ENCODE measurements around the gene PTPRK. TPM values are rescaled to one million over a fixed set of nuclear protein-coding genes. Genes with fewer than 3 reads are reported as not detected.

PTPRK gene
- total RNA-seq, 4 donors from 2014 or later, result 40.1 to 82.0 (median 57.6) TPM

DNA sequence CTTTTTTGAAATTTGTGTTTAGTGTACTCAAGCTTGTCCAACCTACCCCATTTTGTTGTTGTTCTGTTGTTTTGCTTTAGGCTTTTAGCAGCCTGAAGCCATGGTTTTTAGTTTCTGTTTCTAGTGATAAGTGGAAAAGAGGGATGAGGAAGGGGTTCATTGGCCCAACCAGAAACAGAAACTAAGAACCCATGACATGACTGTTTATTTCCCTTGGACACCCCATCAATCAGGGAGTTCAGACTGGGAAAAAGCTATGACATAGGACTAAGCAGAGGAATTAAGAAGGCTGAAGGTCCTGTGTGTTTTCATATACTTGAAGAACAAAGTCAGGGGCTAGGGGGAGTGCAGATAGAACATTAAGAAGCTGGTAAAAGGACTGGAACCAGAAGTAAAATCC is 425.0 kb downstream of the PTPRK start:
- no peak for DNase-seq (ENCODE audit: low spot score in 2 of 2)
- H3K4me3 ChIP-seq, result no peak overlapping the region
- H3K9me3 ChIP-seq, result no peaks in the 10 kb centered on the region
- no peak overlapping the region for H3K27ac ChIP-seq
- H3K36me3 ChIP-seq, result no peaks in the 10 kb centered on the region
- H3K4me1 ChIP-seq, result peaks cover 3% of the 10 kb centered on the region
- H3K27me3 ChIP-seq, result no peaks in the 10 kb centered on the region
- TF ChIP-seq POLR2A (IDR thresholded peaks at IDR 0.05) (no peak), EP300 (IDR thresholded peaks at IDR 0.05) (no peak), CTCF (IDR thresholded peaks at IDR 0.05) (no peak), POLR2AphosphoS5 (IDR thresholded peaks at IDR 0.05) (no peak)

GRCh38 chr6:128079021-128079420 is 441.4 kb downstream of the PTPRK start:
- DNase-seq (ENCODE audit: low spot score in 2 of 2), result no peak
- Histone ChIP-seq H3K9me3 (no peaks in the 10 kb centered on the region), H3K4me3 (no peak overlapping the region), H3K27me3 (no peaks in the 10 kb centered on the region), H3K4me1 (no peaks in the 10 kb centered on the region), H3K27ac (no peak overlapping the region), H3K36me3 (peaks cover 12% of the 10 kb centered on the region)
- no peak for TF ChIP-seq EP300 (IDR thresholded peaks at IDR 0.05)
- no peak for TF ChIP-seq POLR2AphosphoS5 (IDR thresholded peaks at IDR 0.05)
- TF ChIP-seq POLR2A (IDR thresholded peaks at IDR 0.05), result no peak
- no peak for TF ChIP-seq CTCF (IDR thresholded peaks at IDR 0.05)
- WGBS, result 88% methylated on average over 4 of the region's 4 CpGs

DNA sequence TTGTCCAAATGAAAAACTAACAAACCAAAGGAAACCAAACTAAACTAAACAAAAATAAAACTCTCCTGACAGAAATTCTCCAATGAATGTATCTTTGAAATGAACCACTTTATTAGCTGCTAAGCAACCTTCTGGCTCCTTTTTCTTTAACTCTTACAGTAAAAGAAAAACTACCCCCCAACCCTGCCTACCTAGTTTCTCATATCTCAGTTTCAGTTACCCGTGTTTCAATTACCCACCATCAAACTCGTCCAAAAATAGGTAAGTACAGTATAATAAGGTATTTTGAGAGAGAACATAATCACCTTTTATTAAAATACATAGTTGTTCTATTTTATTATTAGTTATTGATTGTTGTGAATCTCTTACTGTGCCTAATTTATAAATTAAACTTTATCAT is 442.1 kb downstream of the PTPRK start:
- Histone ChIP-seq H3K9me3 (no peaks in the 10 kb centered on the region), H3K36me3 (peaks cover 12% of the 10 kb centered on the region), H3K4me3 (no peak overlapping the region), H3K27me3 (no peaks in the 10 kb centered on the region), H3K27ac (no peak overlapping the region), H3K4me1 (no peaks in the 10 kb centered on the region)
- 92% methylated on average over 2 of the region's 2 CpGs for WGBS
- no peak for DNase-seq (ENCODE audit: low spot score in 2 of 2)
- TF ChIP-seq POLR2AphosphoS5 (IDR thresholded peaks at IDR 0.05) (no peak), POLR2A (IDR thresholded peaks at IDR 0.05) (no peak), CTCF (IDR thresholded peaks at IDR 0.05) (no peak), EP300 (IDR thresholded peaks at IDR 0.05) (no peak)

DNA sequence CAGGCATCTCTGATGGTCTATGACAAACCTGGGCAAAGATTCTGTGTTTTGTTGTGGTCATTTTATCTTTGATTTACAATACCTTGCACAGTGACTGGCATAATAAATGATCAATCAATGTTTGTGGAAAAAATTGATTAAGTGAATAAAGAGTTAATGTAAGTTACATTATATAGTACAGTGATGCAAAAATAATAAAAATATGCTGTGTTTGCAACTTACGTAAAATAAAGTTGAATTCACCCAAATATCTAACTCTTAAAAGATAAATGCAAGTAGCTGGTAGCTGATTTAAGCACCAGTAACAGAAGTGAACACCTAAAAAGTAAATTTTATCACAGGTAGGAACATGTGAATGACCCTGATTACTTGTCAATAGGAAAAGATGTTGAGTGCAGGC is 443.6 kb downstream of the PTPRK start:
- H3K4me3 ChIP-seq, result no peak overlapping the region
- H3K36me3 ChIP-seq, result peaks cover 8% of the 10 kb centered on the region
- no peaks in the 10 kb centered on the region for H3K9me3 ChIP-seq
- no peak for DNase-seq (ENCODE audit: low spot score in 2 of 2)
- H3K4me1 ChIP-seq, result no peaks in the 10 kb centered on the region
- TF ChIP-seq EP300 (IDR thresholded peaks at IDR 0.05) (no peak), POLR2A (IDR thresholded peaks at IDR 0.05) (no peak), POLR2AphosphoS5 (IDR thresholded peaks at IDR 0.05) (no peak), CTCF (IDR thresholded peaks at IDR 0.05) (no peak)
- no peak overlapping the region for H3K27ac ChIP-seq
- H3K27me3 ChIP-seq, result no peaks in the 10 kb centered on the region
- WGBS, result 96% methylated on average over 1 of the region's 1 CpG

DNA sequence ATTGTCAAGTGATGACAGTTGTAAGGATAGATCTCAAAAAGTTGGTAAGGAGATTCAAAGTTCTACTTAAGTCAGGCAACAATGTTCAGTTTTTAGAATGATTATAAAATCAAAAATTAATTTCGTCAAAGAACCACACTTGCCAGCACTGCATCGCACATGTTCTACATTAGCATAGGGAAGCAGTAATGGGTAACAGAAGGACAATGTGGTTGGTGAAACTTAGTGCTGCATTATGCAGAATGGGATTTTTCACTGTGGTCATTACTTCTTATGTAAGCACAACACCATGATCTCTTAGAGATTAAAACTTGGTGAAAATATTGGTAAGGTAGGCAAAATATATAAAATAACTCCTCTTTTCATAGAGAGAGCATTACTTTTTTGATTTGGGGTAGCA is 445.8 kb downstream of the PTPRK start:
- Histone ChIP-seq H3K4me1 (no peaks in the 10 kb centered on the region), H3K27ac (no peak overlapping the region), H3K4me3 (no peak overlapping the region), H3K27me3 (no peaks in the 10 kb centered on the region), H3K9me3 (no peaks in the 10 kb centered on the region), H3K36me3 (peaks cover 8% of the 10 kb centered on the region)
- WGBS, result 69% methylated on average over 2 of the region's 2 CpGs
- no peak for DNase-seq (ENCODE audit: low spot score in 2 of 2)
- TF ChIP-seq POLR2AphosphoS5 (IDR thresholded peaks at IDR 0.05), result no peak
- TF ChIP-seq EP300 (IDR thresholded peaks at IDR 0.05), result no peak
- no peak for TF ChIP-seq CTCF (IDR thresholded peaks at IDR 0.05)
- TF ChIP-seq POLR2A (IDR thresholded peaks at IDR 0.05), result no peak

Measured in suprapubic skin (tissue), 4 donors.